Left lung (tissue), 10 donors: ENCODE results near the gene CFTR. TPM values are rescaled to one million over a fixed set of nuclear protein-coding genes. Genes with fewer than 3 reads are reported as not detected.

Experiments
- ATAC-seq: fragments of 200-7000 bp; cut with Tn5 transposase; one replicate; pipeline ENCODE4 v1.9.1; 2020; ENCODE audit warnings: moderate library complexity
- DNase-seq, 4 donors: peaks; one replicate each; pipeline ENCODE4 v3.0.0-alpha.2; 2013 to 2020
- H3K27ac ChIP-seq, 2 donors: fragments of 200-600 bp; sonication (generic) in 1 of 2; one replicate each; pipeline versions ENCODE4 v1.5.0 to v1.8.0; 2020 to 2021
- H3K27me3 ChIP-seq, 2 donors: fragments of 200-600 bp; sonication (generic) in 1 of 2; one replicate each; pipeline versions ENCODE4 v1.5.0 to v1.8.0; 2020 to 2021
- H3K36me3 ChIP-seq, 2 donors: fragments of 200-600 bp; sonication (generic) in 1 of 2; one replicate each; pipeline versions ENCODE4 v1.5.0 to v1.8.0; 2020 to 2021
- H3K4me1 ChIP-seq, 2 donors: fragments of 200-600 bp; one replicate each; pipeline ENCODE4 v1.8.0; 2021
- H3K4me3 ChIP-seq, 2 donors: fragments of 200-600 bp; sonication (generic) in 1 of 2; one replicate each; pipeline versions ENCODE4 v1.5.0 to v1.8.0; 2020 to 2021; ENCODE audit warnings: mild to moderate bottlenecking in 1 of 2
- H3K9me3 ChIP-seq, 2 donors: fragments of 200-600 bp; sonication (generic) in 1 of 2; one replicate each; pipeline versions ENCODE4 v1.5.0 to v1.8.0; 2020 to 2021
- intact Hi-C, 2 donors: fragments of 100-400 bp; cut with DNase I; formaldehyde crosslinking; loops; one replicate each; pipeline versions ENCODE4 v1.11.2 to v1.14.2; 2022
- polyA plus RNA-seq, 6 donors: library from polyadenylated mRNA; unstranded; fragments of 120-200 nt; gene quantifications; one replicate each; pipeline ENCODE4 v1.2.1, GENCODE V29; 2013; ENCODE audit not compliant: insufficient read length in 6 of 6
- total RNA-seq, 2 donors: library from RNA; stranded (reverse); fragmentation: NEBNext Ultra II Directional; extraction: Animal tissue kit (Norgen Biotek cat#: 25700); gene quantifications; one replicate each; pipeline ENCODE4 v1.2.1, GENCODE V29; 2021
- TF ChIP-seq, protein P1 (sequence below), 2 donors: fragments of 200-600 bp; sonication (generic) in 1 of 2; IDR thresholded peaks; one replicate each; pipeline versions ENCODE4 v1.5.0 to v1.8.0; 2021; ENCODE audit warnings: antibody characterized with exemption in 2 of 2
- donor health status: DM: no; HTN: yes; CAD: no.
- donor health status: DM: no; HTN: no; CAD: no.

Gene CFTR
- total and polyA plus RNA-seq, 8 donors, result 15.4 to 40.6 (median 31.2) TPM

DNA sequence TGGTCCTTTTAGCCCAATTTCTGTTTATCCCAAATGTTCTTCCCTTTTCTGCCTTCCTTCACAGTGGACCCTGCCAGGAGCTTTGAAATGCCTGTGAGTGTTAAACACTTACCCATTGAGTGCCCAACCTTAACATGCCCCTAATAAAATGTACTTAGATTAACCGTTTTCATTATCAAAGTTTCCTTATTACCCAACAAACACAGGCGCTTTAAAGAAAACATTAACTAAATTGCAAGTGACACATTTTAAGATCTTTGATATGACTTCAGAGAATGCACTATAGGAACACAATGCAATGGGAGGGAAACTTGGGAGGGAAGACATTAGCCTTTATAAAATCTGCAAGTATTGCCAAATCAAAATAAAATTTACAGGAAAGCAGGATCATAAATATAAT, 177.0 kb downstream of the CFTR start:
- intact Hi-C loops, result no loop called here
- Histone ChIP-seq H3K36me3 (no peaks in the 10 kb centered on the region), H3K4me1 (peaks cover 0 to 6% of the 10 kb centered on the region in 2 donors), H3K27me3 (no peaks in the 10 kb centered on the region), H3K4me3 (no peak overlapping the region), H3K9me3 (no peaks in the 10 kb centered on the region), H3K27ac (no peak overlapping the region)
- TF ChIP-seq, protein P1, sequence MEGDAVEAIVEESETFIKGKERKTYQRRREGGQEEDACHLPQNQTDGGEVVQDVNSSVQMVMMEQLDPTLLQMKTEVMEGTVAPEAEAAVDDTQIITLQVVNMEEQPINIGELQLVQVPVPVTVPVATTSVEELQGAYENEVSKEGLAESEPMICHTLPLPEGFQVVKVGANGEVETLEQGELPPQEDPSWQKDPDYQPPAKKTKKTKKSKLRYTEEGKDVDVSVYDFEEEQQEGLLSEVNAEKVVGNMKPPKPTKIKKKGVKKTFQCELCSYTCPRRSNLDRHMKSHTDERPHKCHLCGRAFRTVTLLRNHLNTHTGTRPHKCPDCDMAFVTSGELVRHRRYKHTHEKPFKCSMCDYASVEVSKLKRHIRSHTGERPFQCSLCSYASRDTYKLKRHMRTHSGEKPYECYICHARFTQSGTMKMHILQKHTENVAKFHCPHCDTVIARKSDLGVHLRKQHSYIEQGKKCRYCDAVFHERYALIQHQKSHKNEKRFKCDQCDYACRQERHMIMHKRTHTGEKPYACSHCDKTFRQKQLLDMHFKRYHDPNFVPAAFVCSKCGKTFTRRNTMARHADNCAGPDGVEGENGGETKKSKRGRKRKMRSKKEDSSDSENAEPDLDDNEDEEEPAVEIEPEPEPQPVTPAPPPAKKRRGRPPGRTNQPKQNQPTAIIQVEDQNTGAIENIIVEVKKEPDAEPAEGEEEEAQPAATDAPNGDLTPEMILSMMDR (IDR thresholded peaks at IDR 0.05), result no peak
- peak; percentile 37 for ATAC-seq
- DNase-seq, result no peak

DNA sequence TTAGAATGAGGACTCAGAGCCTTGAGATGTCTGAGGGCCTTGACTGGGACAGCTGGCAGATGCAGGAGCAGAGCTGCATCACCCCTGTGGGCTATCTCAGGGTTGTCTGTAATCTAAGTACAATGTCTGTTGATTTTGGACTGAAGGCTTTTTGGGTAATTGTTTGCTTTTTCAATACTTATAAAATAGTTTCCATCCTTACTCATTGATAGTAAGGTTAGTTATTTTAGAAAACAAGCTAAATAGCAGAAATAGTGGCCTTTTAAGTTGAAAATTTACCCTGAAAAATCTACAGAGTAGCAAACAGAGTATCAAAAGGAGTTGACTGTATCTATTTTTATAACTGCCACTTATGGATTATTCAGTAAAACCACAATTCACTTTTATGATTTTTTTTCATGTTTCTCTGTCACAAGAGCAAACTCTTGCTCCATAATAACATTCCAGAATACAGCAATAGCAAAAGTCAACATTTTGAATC, 179.7 kb downstream of the CFTR start:
- Histone ChIP-seq H3K27ac (peak overlapping the region in 1 of 2 donors; percentile 50), H3K36me3 (no peaks in the 10 kb centered on the region), H3K4me1 (peaks cover 0 to 6% of the 10 kb centered on the region in 2 donors), H3K9me3 (no peaks in the 10 kb centered on the region), H3K27me3 (no peaks in the 10 kb centered on the region), H3K4me3 (no peak overlapping the region)
- ATAC-seq (peak; percentile 72), DNase-seq (no peak)
- TF ChIP-seq, protein P1 (IDR thresholded peaks at IDR 0.05), result no peak
- intact Hi-C loops, result no loop called here

DNA sequence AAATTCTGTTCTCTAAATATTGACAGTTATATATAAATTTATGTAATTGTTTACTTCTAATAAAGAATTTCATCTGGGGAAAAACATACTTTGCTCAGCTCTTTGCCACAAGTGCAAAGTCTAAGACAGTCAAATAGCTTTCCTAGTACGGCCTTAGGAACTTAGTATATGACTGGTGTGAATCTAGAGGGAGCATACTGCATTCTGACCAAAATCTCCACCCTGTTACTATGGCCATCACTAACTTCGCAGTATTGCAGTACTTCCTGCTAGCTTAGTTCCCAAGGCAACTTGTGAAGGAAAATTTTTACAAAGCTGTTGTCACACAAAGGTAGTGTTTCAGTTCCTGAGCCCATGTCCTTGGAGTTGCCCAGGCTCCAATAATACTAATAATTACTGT, 181.5 kb downstream of the CFTR start:
- intact Hi-C loops, result no loop called here
- ATAC-seq (no peak), DNase-seq (no peak)
- H3K27me3 ChIP-seq, result no peaks in the 10 kb centered on the region
- H3K4me3 ChIP-seq, result no peak overlapping the region
- no peaks in the 10 kb centered on the region for H3K9me3 ChIP-seq
- H3K4me1 ChIP-seq, result peaks cover 0 to 6% of the 10 kb centered on the region in 2 donors
- H3K27ac ChIP-seq, result no peak overlapping the region
- TF ChIP-seq, protein P1 (IDR thresholded peaks at IDR 0.05), result no peak
- no peaks in the 10 kb centered on the region for H3K36me3 ChIP-seq

DNA sequence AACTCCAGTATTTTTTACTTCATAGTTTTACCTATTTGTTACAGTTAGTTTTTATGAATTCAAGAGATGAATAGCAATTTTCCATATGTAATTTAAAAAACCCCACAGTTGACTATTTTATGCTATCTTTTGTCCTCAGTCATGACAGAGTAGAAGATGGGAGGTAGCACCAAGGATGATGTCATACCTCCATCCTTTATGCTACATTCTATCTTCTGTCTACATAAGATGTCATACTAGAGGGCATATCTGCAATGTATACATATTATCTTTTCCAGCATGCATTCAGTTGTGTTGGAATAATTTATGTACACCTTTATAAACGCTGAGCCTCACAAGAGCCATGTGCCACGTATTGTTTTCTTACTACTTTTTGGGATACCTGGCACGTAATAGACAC, 184.2 kb downstream of the CFTR start:
- Histone ChIP-seq H3K36me3 (no peaks in the 10 kb centered on the region), H3K9me3 (no peaks in the 10 kb centered on the region), H3K4me1 (no peaks in the 10 kb centered on the region), H3K4me3 (no peak overlapping the region), H3K27ac (no peak overlapping the region), H3K27me3 (no peaks in the 10 kb centered on the region)
- intact Hi-C loops, result no loop called here
- TF ChIP-seq, protein P1 (IDR thresholded peaks at IDR 0.05), result no peak
- ATAC-seq (no peak), DNase-seq (no peak)

DNA sequence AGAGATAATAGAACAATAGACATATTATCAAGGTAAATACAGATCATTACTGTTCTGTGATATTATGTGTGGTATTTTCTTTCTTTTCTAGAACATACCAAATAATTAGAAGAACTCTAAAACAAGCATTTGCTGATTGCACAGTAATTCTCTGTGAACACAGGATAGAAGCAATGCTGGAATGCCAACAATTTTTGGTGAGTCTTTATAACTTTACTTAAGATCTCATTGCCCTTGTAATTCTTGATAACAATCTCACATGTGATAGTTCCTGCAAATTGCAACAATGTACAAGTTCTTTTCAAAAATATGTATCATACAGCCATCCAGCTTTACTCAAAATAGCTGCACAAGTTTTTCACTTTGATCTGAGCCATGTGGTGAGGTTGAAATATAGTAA, 185.5 kb downstream of the CFTR start:
- TF ChIP-seq, protein P1 (IDR thresholded peaks at IDR 0.05), result no peak
- Histone ChIP-seq H3K36me3 (no peaks in the 10 kb centered on the region), H3K4me3 (no peak overlapping the region), H3K4me1 (no peaks in the 10 kb centered on the region), H3K27ac (peak overlapping the region in 1 of 2 donors; percentile 19), H3K9me3 (no peaks in the 10 kb centered on the region), H3K27me3 (no peaks in the 10 kb centered on the region)
- intact Hi-C loops, result no loop called here
- DNase-seq, result no peak
- ATAC-seq, result peak; percentile 69
